HG03439 (cell line): ENCODE data around the gene VPS52.

Source experiments
- ATAC-seq: cut with Tn5 transposase; IDR thresholded peaks from one replicate; pipeline ENCODE4 v1.9.1; 2021; ENCODE audit warnings: mild to moderate bottlenecking, moderate library complexity; ENCODE audit not compliant: unreplicated experiment

VPS52 gene

GRCh38 chr6:33305052-33305451 is 33.4 kb upstream of the VPS52 start:
- ATAC-seq = no peak

GRCh38 chr6:33304216-33304615 is 32.5 kb upstream of the VPS52 start:
- no peak for ATAC-seq

GRCh38 chr6:33301877-33302276 is 30.2 kb upstream of the VPS52 start:
- ATAC-seq = no peak

GRCh38 chr6:33299237-33299944 is 27.7 kb upstream of the VPS52 start:
- ATAC-seq = peak; percentile 72

GRCh38 chr6:33298773-33299236 is 27.1 kb upstream of the VPS52 start, which contains the start of gene RGL2:
Gene RGL2, minus strand, starts transcription at chr6:33298942. Its CDS starts 332 bp downstream, at chr6:33298610.
- peak; percentile 25 for ATAC-seq

- ATAC-seq = no peak
These were observed 26.5 kb upstream of the VPS52 start for GRCh38 chr6:33297956-33298772.

- ATAC-seq = no peak
These were observed 25.8 kb upstream of the VPS52 start for GRCh38 chr6:33297406-33297955.

GRCh38 chr6:33296797-33297405 is 25.2 kb upstream of the VPS52 start:
- no peak for ATAC-seq

GRCh38 chr6:33295621-33296369 is 24.1 kb upstream of the VPS52 start:
- ATAC-seq = no peak

GRCh38 chr6:33294086-33294823 is 22.6 kb upstream of the VPS52 start:
- no peak for ATAC-seq

- no peak for ATAC-seq
These were observed 21.5 kb upstream of the VPS52 start for GRCh38 chr6:33292996-33293682.

- ATAC-seq = no peak
These were observed 18.8 kb upstream of the VPS52 start for GRCh38 chr6:33290459-33290858.

- no peak for ATAC-seq
These were observed 18.2 kb upstream of the VPS52 start for GRCh38 chr6:33289784-33290315.

- ATAC-seq = peak; percentile 83
These were observed 17.5 kb upstream of the VPS52 start, which contains the start of the genes PFDN6 and WDR46 for GRCh38 chr6:33288921-33289783. Gene PFDN6, plus strand, starts transcription at chr6:33289601. Its CDS starts 256 bp downstream, at chr6:33289857. Gene WDR46, minus strand, starts transcription at chr6:33289239. Its CDS starts 69 bp downstream, at chr6:33289170.

- ATAC-seq = no peak
These were observed 16.7 kb upstream of the VPS52 start for GRCh38 chr6:33288141-33288920.

- ATAC-seq = no peak
These were observed 15.6 kb upstream of the VPS52 start for GRCh38 chr6:33286946-33287914.
